ENCODE measurements around the gene DNAH3. TPM values are rescaled to one million over a fixed set of nuclear protein-coding genes. Genes with fewer than 3 reads are reported as not detected.
"Not testable (repeated sequence)": the region's sequence is repeated elsewhere in the genome, so short reads cannot be mapped to it uniquely, and the experiment has no call there.

Gene DNAH3
- total RNA-seq, 4 donors from 2014 or later: under 0.01 to 2.1 (median 0.93) TPM

DNA sequence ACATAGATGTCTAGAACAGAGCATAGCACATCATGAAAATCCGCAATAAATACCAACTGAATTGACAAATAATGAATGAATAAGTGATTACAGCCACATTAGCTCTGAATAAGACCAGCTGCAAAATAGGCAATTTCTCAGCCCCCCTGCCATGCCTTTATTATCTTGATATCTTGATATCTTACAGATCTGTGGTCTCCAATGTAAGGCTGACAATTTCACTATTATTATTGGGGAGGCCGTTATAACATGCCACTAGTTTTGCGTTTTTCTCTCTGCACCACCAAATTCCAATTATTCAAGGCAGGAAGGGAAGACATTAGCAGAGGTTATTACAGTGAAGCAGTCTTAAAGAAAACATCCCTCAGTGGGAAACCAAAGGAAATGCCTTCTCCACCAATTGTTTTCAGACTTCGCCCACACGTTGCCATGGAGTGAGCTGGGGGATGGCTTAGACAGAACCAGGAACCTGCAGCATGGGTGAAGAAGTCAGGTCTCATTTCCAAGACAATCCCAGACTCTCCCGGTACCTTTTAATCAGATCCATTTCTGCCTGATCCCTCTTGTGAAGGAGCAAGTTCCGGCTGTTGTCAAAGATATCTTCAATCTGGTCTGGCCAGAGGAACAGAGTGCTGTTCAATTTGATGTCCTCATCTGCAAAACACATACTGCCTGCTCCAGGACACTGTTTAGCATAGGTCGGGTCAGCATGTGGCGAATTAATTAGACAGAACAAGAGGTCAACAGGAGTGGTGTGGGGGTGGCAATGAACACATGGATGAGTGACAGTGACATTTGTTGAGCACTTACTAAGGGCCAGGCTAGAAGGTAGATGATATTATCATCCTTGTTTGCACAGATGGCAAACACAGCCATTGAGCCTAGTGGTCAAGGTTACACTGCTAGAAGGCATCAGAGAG, 46.4 kb downstream of the DNAH3 start:
- DNase-seq: no peak
- TF ChIP-seq POLR2A (IDR thresholded peaks at IDR 0.05): no peak
- TF ChIP-seq, protein P1, sequence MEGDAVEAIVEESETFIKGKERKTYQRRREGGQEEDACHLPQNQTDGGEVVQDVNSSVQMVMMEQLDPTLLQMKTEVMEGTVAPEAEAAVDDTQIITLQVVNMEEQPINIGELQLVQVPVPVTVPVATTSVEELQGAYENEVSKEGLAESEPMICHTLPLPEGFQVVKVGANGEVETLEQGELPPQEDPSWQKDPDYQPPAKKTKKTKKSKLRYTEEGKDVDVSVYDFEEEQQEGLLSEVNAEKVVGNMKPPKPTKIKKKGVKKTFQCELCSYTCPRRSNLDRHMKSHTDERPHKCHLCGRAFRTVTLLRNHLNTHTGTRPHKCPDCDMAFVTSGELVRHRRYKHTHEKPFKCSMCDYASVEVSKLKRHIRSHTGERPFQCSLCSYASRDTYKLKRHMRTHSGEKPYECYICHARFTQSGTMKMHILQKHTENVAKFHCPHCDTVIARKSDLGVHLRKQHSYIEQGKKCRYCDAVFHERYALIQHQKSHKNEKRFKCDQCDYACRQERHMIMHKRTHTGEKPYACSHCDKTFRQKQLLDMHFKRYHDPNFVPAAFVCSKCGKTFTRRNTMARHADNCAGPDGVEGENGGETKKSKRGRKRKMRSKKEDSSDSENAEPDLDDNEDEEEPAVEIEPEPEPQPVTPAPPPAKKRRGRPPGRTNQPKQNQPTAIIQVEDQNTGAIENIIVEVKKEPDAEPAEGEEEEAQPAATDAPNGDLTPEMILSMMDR (IDR thresholded peaks at IDR 0.05): no peak
- Histone ChIP-seq H3K36me3 (no peaks in the 10 kb centered on the region), H3K4me3 (no peak overlapping the region), H3K27ac (no peak overlapping the region), H3K9me3 (no peaks in the 10 kb centered on the region), H3K27me3 (no peaks in the 10 kb centered on the region), H3K4me1 (no peaks in the 10 kb centered on the region)
- intact Hi-C loops (cut with DNase I; ENCODE audit: low total_unique reads): no loop called here

DNA sequence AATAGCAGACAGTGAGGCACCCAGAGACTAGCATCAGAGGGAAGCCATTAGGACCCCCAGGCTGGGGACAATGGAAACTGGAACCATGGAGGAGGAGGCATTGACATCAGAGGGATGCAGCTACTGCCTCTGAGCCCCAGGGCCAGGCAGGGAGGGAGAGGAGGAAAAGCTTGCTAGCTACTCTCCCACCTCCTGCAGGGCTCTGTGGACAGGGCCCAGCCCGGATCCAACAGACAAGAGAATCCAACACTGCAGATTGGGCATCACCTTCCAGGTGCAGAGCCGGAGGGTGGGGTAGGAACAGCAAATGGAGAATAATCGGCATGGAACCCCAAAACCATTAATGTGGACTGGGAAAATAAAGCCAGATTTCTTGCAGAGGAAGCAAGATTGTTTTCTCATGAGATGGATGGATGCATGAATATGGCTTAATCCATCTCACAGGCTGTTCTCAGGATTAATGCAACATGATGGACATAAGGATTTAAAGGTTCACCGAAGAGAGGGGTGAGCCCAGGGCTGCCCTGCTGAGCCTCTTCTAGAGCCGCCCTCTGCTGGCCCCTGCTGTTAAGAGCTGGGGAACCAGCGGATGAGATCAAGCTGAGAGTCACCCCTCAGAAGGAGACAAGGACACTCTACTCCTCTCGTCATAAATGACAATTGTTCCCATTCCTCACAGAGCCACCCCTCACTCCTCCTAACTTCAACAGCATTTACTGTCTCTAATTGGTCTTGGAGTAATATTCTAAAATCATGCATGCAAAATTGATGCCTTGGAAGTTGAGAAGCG, 48.8 kb downstream of the DNAH3 start:
- H3K4me1 ChIP-seq: no peaks in the 10 kb centered on the region

DNA sequence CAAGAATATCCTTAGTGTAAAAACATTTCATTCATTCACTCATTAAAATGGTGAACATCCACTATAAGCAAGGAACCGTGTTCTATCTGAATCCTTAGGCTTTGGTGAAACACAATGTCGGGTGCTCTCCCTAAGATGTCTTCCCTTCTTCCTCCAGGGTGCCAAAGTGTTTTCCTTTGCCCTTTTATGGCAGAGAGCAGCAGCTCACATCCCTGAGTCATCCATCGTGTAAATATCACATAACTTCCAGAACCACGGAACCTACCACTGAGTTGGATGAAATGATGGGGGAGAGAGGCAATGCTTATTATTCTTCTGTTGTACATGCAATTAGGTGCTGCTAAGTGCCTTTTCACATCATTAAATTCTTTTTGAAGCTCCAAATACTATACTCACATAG, 50.2 kb downstream of the DNAH3 start:
- H3K27me3 ChIP-seq: no peaks in the 10 kb centered on the region
- no peak overlapping the region for H3K27ac ChIP-seq
- intact Hi-C loops (cut with DNase I; ENCODE audit: low total_unique reads): no loop called here
- DNase-seq: no peak
- no peaks in the 10 kb centered on the region for H3K9me3 ChIP-seq
- no peak overlapping the region for H3K4me3 ChIP-seq
- H3K4me1 ChIP-seq: no peaks in the 10 kb centered on the region
- no peaks in the 10 kb centered on the region for H3K36me3 ChIP-seq
- no peak for TF ChIP-seq POLR2A (IDR thresholded peaks at IDR 0.05)
- TF ChIP-seq, protein P1 (IDR thresholded peaks at IDR 0.05): no peak

More for the DNA sequence above, 48.8 kb downstream of the DNAH3 start:
- no peak overlapping the region for H3K4me3 ChIP-seq
- no peaks in the 10 kb centered on the region for H3K9me3 ChIP-seq
- no peak overlapping the region for H3K27ac ChIP-seq
- intact Hi-C loops (cut with DNase I; ENCODE audit: low total_unique reads): no loop called here
- H3K36me3 ChIP-seq: no peaks in the 10 kb centered on the region
- no peak for DNase-seq
- TF ChIP-seq, protein P1 (IDR thresholded peaks at IDR 0.05): no peak
- no peak for TF ChIP-seq POLR2A (IDR thresholded peaks at IDR 0.05)
- no peaks in the 10 kb centered on the region for H3K27me3 ChIP-seq

DNA sequence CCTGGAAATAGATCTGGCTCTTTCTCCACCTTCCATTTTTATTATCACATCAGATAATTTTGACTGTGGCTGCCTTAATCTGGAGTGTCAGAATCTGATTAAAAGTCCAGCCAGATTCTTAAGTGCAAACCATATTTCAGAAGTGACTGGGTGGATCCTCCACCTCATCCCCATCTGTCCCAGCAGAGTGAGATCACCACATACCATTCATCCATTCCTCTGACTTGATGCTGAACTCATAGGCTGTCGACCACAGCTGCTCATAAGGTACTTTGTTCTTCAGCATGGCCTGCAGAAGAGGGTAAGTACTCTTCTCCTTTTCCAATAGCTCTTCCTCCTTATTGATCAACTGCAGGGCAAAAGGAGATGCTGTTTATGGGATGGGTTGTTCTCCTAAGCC, 53.5 kb downstream of the DNAH3 start:
- no peaks in the 10 kb centered on the region for H3K36me3 ChIP-seq
- H3K9me3 ChIP-seq: no peaks in the 10 kb centered on the region
- H3K27me3 ChIP-seq: no peaks in the 10 kb centered on the region
- no peak for TF ChIP-seq POLR2A (IDR thresholded peaks at IDR 0.05)
- TF ChIP-seq, protein P1 (IDR thresholded peaks at IDR 0.05): no peak
- H3K4me3 ChIP-seq: no peak overlapping the region
- no peak for DNase-seq
- no peaks in the 10 kb centered on the region for H3K4me1 ChIP-seq
- H3K27ac ChIP-seq: no peak overlapping the region
- intact Hi-C loops (cut with DNase I; ENCODE audit: low total_unique reads): no loop called here

DNA sequence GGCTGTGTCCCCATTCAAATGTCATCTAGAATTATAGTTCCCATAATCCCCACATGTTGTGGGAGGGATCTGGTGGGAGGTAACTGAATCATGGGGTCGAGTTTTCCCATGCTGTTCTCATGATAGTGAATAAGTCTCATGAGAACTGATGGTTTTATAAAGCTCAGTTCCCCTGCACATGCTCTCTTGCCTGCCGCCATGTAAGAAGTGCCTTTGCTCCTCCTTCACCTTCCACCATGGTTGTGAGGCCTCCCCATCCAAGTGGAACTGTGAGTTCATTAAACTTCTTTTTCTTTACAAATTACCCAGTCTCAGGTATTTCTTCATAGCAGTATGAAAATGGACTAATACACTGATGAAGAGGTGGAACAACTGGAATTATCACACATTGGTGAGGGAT, 55.9 kb downstream of the DNAH3 start:
- H3K36me3 ChIP-seq; intact Hi-C loops (cut with DNase I; ENCODE audit: low total_unique reads); H3K4me3 ChIP-seq; DNase-seq; H3K9me3 ChIP-seq; H3K4me1 ChIP-seq; H3K27me3 ChIP-seq; H3K27ac ChIP-seq: not testable (repeated sequence)
